ENCODE measurements around the gene ANKRD12.

GRCh38 chr18:9321736-9322135, 185.2 kb downstream of the ANKRD12 start:
- TF ChIP-seq POLR2A (IDR thresholded peaks at IDR 0.05) (no peak), CTCF (IDR thresholded peaks at IDR 0.05) (no peak)

Data from heart left ventricle (tissue), 13 donors.